ENCODE data around the gene AKAP13.

DNA sequence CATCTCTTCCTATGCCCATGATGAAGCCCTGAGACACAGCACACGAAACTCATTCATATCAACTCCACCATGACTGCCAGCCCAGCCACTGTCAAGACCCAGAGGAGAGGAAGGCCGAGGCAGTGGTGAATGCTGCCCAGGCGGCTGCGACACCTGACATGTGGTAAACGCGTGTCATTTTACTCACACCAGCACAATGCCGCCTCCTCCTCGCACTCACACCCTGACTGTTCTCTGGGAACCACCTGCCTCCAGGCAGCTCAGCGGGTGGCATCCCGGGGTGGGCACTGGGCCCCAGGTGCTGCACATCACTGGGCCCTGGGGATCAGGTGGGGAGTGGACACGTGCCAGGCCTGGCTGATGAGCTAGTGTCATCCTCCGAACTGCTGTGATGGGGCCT lies 392.8 kb downstream of the AKAP13 start:
- TF ChIP-seq POLR2AphosphoS5 (IDR thresholded peaks at IDR 0.05) (no peak), POLR2A (IDR thresholded peaks at IDR 0.05) (no peak)
